Effector CD4-positive, alpha-beta T cell (primary cell): ENCODE data around the gene SEPTIN12.
"Not testable (repeated sequence)": the region's sequence is repeated elsewhere in the genome, so short reads cannot be mapped to it uniquely, and the experiment has no call there.

Experiments used
- DNase-seq: peaks from one replicate; pipeline ENCODE4 v3.0.0-alpha.2; 2020

Gene SEPTIN12

GRCh38 chr16:4802659-4803287 lies 14.6 kb upstream of the SEPTIN12 start:
- DNase-seq: peak; percentile 82

GRCh38 chr16:4801962-4802658 lies 14.0 kb upstream of the SEPTIN12 start, which contains the start of gene ROGDI:
TSS of gene ROGDI (minus strand) at chr16:4802633. CDS start at chr16:4802571, 62 bp downstream.
- peak; percentile 80 for DNase-seq

DNA sequence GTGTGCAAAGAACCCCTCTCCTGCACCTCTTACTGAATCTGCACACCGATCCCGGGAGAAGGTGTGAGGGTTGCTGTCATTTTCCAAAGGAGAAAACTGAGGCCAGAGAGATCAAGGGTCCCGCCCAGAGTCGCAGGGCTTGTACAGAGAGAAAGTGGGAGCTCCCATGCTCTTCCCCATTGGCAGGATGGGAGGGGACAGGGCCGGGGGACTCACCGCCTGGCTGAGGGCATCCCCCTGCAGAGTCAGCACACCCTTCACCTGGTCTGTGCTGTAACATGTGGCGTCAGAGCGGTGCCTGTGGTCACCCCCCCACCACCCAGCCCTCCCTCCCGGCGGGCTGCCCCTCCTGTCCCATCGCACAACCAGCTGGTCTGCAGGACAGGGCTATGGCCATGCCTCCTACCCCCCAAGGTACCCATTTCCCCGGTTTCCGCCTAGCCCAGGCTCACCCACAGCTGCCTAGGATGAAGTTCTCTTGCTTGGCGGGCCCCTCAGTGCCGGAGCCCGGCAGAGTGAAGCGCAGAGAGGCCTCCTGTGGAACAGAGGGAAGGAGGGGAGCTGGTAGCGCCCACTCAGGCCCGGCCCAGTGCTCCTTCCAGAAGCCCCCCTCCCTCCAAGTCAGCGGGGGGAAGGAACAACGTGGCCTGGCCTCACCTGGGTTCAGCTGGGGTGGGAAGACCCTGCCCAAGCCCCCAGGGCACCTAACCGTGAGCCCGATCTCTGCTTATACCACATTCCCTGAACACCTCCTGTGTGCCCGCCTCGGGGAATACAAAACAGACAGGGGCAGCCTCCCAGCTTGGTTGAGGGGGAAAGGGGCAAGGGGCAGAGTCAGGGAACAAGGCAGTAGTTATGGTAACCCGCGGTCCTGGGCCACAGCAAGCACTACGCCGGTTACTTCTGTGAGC lies 13.2 kb upstream of the SEPTIN12 start:
- DNase-seq: no peak

DNA sequence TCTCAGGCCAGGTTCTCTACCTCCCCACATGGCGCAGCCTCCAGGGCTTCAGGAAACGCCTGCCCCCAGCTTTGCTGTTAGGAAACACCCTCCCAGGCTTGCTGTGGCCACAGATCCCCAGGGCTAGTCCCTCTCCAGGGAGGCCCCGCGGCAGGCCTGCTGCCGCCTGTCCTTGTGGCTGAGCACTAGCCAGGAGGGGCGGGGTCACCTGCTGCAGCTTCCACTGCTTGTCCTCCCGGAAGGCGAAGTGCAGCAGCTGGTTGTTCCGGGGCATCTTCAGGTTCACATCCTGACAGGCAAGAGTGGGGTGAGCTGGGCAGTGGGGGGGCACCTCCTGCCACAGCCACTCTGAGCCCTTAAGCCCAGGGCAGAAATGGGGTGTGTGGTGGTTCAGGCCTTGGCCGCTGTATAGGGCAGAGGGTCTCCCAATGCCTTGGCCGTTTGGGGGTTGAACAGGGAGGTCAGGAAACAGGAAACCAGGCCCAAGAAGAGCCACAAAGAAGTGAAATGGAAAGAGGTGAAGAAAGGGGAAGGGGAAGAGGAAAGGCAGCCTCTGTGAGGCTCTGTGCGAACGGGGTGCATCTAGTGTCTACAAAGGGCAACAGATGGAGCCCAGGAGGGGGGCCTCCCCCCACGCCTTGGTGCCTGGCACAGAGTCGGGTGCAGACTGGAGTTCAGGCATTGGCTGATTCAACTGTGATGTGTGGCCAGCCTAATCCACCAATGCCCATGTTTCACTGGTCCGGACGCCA lies 12.3 kb upstream of the SEPTIN12 start:
- no peak for DNase-seq

DNA sequence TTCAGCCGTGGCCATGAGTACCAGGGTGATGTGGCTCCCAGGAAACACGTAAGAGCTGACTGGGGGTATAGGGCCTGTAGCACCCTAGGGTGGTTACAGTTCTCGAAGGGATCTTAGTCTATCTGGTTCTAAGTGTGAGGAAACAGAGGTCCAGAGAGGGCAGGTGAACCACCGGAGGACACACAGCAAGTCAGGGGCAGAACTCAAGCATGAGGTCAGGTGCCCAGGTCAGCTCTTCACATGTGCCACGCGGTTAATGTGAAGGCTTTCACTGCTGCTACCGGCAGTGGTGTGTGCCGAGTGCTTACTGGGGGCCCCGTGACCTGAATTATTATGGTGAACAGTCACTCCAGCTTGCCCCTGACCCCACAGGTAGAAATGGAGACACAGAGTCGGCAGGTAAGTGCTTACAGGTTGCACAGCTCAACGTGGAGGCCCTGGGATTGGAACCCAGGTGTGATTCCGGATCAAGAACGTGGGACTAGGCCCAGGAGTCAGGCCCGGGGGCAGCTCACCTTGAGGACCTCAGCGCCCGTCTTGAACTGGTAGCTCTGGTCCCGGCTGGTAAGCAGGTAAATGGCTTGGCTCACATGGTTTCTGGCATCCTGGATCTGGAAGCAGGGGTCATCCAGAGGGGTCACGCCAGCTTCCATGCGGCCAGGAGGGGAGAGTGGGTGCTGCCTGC lies 11.2 kb upstream of the SEPTIN12 start:
- DNase-seq: no peak

DNA sequence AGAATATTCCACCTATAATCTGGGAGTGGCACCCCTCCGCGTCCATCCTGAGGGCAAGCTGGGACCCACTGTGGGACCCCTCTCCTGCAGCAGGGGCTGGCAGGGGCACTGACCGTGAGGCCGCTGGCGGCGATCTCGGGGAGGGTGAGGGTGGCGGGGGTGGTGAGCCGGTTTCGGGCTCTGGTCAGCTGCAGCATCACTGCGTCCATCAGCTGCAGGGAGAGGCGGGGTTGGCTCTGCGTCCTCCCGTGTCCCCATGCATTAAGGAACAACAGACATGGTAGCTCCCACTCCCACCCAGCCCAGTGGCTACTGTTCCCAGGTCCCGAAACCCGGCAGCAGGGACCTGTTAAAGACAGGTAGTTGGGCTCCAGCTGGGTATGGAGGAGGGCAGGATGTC lies 10.3 kb upstream of the SEPTIN12 start:
- DNase-seq: no peak

GRCh38 chr16:4797805-4798252 lies 9.7 kb upstream of the SEPTIN12 start:
- DNase-seq: no peak

DNA sequence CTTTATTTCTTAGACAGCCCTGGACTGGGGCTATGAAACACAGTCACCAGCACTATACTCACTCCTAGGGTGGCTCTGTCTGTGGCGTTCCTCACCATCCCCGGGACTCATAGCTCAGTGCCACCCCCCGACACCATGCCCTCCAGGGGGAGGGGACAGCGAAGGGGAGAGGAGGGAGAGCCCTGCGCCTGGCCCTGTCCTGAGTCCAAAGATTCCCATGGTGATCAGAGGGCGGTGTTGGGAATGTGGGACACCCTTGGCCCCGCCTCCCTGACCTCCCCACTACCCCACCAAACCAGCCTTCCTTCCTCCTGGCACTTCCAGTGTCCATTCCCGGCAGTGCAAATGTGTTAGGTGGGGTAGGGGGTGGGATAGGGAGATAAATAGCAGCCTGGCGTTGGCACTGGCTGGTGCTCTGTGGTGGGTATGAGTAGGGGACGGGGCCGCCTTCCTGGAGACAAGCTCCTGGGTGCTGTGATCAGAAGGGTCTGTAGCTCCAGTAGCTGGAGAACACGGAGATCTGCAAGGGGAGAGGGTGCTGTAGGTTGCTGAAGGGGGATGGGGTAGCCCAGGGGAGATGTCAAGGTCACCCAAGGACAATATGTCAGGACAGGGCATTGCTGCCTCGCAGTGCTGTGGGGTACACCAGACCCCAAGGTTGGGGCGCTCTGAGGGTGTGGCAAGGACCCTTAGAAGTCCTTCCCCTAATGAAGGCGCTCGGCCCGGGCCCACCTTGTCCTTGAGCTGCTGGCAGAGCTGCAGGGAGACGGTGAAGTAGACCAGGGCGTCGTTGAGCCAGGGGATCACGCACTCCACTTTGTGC lies 9.0 kb upstream of the SEPTIN12 start:
- DNase-seq: no peak

DNA sequence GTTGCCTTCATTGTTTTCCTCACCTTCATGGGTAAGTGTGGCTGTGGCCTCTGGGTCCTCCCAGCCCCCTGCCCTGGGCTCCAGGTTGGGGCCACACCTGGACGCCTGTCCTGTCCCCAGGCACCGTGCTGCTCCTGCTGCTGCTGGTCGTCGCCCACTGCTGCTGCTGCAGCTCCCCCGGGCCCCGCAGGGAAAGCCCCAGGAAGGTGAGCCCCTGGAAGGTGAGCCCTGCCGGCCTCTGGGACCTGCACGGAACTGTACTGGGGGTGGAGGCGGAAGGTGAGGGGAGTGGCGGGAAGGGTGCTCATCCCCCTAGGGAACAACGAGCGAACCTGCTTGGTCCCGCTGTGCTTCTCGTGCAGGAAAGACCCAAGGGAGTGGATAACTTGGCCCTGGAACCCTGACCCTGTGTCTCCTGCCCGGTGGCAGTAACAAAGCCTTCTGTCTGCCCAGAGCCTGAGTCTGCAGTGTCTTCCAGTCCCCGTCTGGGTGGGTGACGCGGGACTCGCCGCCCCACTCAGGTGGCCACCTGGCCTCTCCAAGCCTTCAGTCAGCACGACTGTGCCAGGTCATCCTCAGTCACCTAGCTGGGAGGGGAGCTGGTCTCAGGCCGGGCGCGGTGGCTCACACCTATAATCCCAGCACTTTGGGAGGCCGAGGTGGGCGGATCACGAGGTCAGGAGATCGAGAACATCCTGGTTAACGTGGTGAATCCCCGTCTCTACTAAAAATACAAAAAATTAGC lies 7.9 kb upstream of the SEPTIN12 start:
- DNase-seq: no peak

GRCh38 chr16:4795181-4795827 lies 7.2 kb upstream of the SEPTIN12 start, which contains the start of gene SMIM22:
TSS of gene SMIM22 (plus strand) at chr16:4795369. CDS start at chr16:4795735, 366 bp downstream.
- no peak for DNase-seq

DNA sequence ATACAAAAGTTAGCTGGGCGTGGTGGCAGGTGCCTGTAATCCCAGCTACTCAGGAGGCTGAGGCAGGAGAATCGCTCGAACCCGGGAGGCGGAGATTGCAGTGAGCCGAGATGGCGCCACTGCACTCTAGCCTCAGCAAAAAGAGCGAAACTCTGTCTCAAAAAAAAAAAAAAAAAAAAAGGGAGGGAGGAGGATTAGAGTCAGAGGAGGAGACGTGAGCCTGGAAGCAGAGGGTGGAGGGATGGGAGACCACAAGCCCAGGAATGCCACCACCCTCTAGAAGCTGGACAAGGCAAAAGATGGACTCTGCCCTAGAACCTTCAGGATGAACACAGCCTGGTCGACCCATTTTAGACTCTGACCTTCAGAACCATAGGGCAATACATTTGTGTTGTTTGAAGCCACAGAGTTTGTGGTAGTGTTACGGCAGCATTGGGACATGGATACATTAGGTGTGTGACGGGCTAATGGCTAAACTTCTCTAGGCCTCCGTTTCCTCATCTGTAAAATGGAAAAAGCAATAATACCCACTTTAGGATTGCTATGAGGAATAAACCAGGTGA lies 4.9 kb upstream of the SEPTIN12 start:
- no peak for DNase-seq

- no peak for DNase-seq
Observed at GRCh38 chr16:4790871-4791270, 2.7 kb upstream of the SEPTIN12 start.

DNA sequence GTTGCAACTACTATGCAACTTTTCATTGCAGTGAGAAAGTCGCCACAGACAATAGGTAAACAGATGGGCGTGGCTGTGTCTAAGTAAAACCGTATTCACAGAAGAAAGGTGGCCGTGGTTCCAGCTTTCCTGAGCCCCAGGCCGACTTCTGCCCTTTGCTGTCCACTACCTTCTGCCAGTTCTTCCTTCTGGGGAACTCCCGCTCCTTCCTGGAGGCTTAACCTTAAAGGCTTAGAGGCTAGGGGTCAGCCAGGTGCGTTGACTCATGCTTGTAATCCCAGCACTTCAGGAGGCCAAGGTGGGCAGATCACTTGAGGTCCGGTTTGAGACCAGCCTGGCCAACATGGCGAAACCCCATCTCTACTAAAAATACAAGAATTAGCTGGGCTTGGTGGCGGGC lies 2.1 kb upstream of the SEPTIN12 start:
- no peak for DNase-seq

GRCh38 chr16:4788910-4789309 lies 765 bp upstream of the SEPTIN12 start:
- no peak for DNase-seq

GRCh38 chr16:4788489-4788889 lies 344 bp upstream of the SEPTIN12 start:
- DNase-seq: no peak

GRCh38 chr16:4787068-4787467 lies 1.1 kb downstream of the SEPTIN12 start:
- no peak for DNase-seq

GRCh38 chr16:4785758-4786433 lies 2.2 kb downstream of the SEPTIN12 start:
- no peak for DNase-seq

DNA sequence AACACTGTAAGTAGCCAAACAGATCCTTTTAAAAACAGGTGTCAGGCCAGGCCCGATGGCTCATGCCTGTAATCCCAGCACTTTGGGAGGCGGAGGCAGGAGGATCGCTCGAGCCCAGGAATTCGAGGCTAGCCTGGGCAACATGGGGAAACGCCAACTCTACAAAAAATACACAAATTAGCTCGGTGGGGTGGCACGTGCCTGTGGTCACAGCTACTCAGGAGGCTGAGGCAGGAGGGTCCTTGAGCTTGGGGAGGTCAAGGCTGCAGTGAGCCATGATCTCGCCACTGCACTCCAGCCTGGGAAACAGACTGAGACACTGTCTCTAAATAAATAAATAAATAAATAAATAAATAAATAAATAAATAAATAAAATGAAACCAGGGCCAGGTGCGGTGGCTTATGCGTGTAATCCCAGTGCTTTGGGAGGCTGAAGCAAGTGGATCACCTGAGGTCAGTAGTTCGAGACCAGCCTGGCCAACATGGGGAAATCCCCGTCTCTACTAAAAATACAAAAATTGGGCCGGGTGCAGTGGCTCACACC lies 3.6 kb downstream of the SEPTIN12 start:
- DNase-seq: not testable (repeated sequence)
